HG03064 (cell line): ENCODE data around the gene PARP11.

Source experiments
- ATAC-seq: cut with Tn5 transposase; IDR thresholded peaks from one replicate; pipeline ENCODE4 v1.9.1; 2021; ENCODE audit warnings: low read depth; ENCODE audit not compliant: unreplicated experiment

PARP11 gene

GRCh38 chr12:3777206-3777809 lies 95.9 kb downstream of the PARP11 start:
- no peak for ATAC-seq

GRCh38 chr12:3775385-3776035 lies 97.7 kb downstream of the PARP11 start:
- no peak for ATAC-seq

GRCh38 chr12:3772380-3772779 lies 100.8 kb downstream of the PARP11 start:
- no peak for ATAC-seq

GRCh38 chr12:3771853-3772252 lies 101.3 kb downstream of the PARP11 start:
- ATAC-seq, result no peak

- ATAC-seq, result no peak
Measured at GRCh38 chr12:3770891-3771290, 102.3 kb downstream of the PARP11 start.

GRCh38 chr12:3768911-3769447 lies 104.2 kb downstream of the PARP11 start:
- ATAC-seq, result no peak

- no peak for ATAC-seq
Measured at GRCh38 chr12:3761116-3761735, 112.0 kb downstream of the PARP11 start.

GRCh38 chr12:3759878-3760277 lies 113.3 kb downstream of the PARP11 start:
- no peak for ATAC-seq
